Measurements from ENCODE around the gene KNCN. TPM values are rescaled to one million over a fixed set of nuclear protein-coding genes. Genes with fewer than 3 reads are reported as not detected.

The KNCN gene
- total RNA-seq, 2 donors from 2014 or later: not detected

DNA sequence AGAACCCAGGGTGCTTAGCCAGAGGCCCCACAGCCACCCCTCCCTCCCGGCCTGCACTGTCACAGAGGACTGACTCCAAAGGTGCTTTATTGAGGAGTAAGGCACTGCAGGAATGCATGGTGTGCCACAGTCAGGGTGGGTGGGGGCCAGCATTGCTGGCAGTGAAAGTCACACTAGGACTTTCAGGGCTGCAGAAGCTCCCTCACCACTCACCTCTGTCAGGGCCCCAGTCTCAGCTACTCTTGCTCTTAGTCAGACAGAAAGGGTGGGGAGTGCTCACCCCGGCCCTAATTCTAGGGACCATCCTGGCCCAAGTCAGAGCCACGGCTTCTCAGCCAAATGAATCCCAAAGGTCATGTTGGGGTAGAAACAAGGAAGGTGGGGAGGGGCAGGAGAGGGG lies 19.4 kb downstream of the KNCN start:
- no peak for DNase-seq (ENCODE audit: low spot score)

DNA sequence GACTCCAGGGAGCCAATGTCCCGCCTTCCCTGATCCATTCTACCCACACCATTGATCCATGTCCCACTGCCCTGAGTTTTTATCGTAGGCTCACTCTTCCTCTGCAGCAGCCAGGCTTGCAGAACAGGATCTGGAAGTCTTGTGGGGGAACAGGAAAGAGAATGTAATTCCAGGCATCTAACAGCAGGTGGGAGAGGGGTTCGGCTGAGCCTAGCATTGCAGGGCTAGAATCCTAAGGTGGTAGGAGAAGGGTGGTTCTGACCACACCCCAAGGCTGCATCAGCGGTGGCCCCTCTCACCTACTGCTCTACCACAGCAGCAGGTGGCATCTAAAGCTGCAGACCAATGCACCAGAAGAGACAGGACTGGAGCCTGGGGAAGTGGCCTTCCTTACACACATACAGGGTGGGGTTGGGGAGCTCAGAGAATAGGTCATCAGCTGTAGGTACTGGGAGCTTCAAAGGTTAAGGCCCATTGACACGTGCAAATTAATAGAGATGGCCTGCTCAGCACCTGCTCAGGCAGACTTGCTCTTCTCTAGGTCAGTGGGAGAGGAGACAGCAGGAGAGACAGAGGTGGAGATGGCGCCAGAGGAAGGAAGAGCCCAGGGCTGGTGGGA lies 20.5 kb downstream of the KNCN start:
- no peak for ATAC-seq (ENCODE audit: insufficient number of reproducible peaks, low FRiP score, low read depth)
- Histone ChIP-seq H3K27ac (no peak overlapping the region), H3K36me3 (no peaks in the 10 kb centered on the region), H3K4me3 (no peak overlapping the region), H3K9me3 (no peaks in the 10 kb centered on the region), H3K4me1 (ENCODE audit: control insufficient read depth in 1 of 2, low read depth in 2 of 2) (peaks cover 2 to 5% of the 10 kb centered on the region in 2 donors), H3K27me3 (replicated peaks; ENCODE audit: insufficient read depth) (no peaks in the 10 kb centered on the region)
- DNase-seq (ENCODE audit: low spot score): no peak
- TF ChIP-seq CTCF (IDR thresholded peaks at IDR 0.05): no peak

More for the DNA sequence above, 19.4 kb downstream of the KNCN start:
- H3K4me1 ChIP-seq (ENCODE audit: control insufficient read depth in 1 of 2, low read depth in 2 of 2): peaks cover 2 to 5% of the 10 kb centered on the region in 2 donors
- no peak for ATAC-seq (ENCODE audit: insufficient number of reproducible peaks, low FRiP score, low read depth)
- no peak for TF ChIP-seq CTCF (IDR thresholded peaks at IDR 0.05)
- no peaks in the 10 kb centered on the region for H3K9me3 ChIP-seq
- no peaks in the 10 kb centered on the region for H3K27me3 ChIP-seq (replicated peaks; ENCODE audit: insufficient read depth)
- no peaks in the 10 kb centered on the region for H3K36me3 ChIP-seq
- H3K27ac ChIP-seq: no peak overlapping the region
- no peak overlapping the region for H3K4me3 ChIP-seq

GRCh38 chr1:46530311-46530710 lies 21.1 kb downstream of the KNCN start:
- Histone ChIP-seq H3K27me3 (replicated peaks; ENCODE audit: insufficient read depth) (no peaks in the 10 kb centered on the region), H3K27ac (no peak overlapping the region), H3K4me1 (ENCODE audit: control insufficient read depth in 1 of 2, low read depth in 2 of 2) (peaks cover 2 to 5% of the 10 kb centered on the region in 2 donors), H3K9me3 (no peaks in the 10 kb centered on the region), H3K36me3 (no peaks in the 10 kb centered on the region), H3K4me3 (no peak overlapping the region)
- no peak for DNase-seq (ENCODE audit: low spot score)
- no peak for TF ChIP-seq CTCF (IDR thresholded peaks at IDR 0.05)
- no peak for ATAC-seq (ENCODE audit: insufficient number of reproducible peaks, low FRiP score, low read depth)

GRCh38 chr1:46529031-46529630 lies 22.3 kb downstream of the KNCN start:
- DNase-seq (ENCODE audit: low spot score) (no peak), ATAC-seq (ENCODE audit: insufficient number of reproducible peaks, low FRiP score, low read depth) (no peak)
- H3K4me3 ChIP-seq: no peak overlapping the region
- H3K36me3 ChIP-seq: no peaks in the 10 kb centered on the region
- no peaks in the 10 kb centered on the region for H3K9me3 ChIP-seq
- H3K27ac ChIP-seq: no peak overlapping the region
- no peak for TF ChIP-seq CTCF (IDR thresholded peaks at IDR 0.05)
- no peaks in the 10 kb centered on the region for H3K27me3 ChIP-seq (replicated peaks; ENCODE audit: insufficient read depth)
- H3K4me1 ChIP-seq (ENCODE audit: control insufficient read depth in 1 of 2, low read depth in 2 of 2): peaks cover 2 to 5% of the 10 kb centered on the region in 2 donors

- no peak for TF ChIP-seq CTCF (IDR thresholded peaks at IDR 0.05)
- ATAC-seq (ENCODE audit: insufficient number of reproducible peaks, low FRiP score, low read depth) (no peak), DNase-seq (ENCODE audit: low spot score) (no peak)
- H3K4me3 ChIP-seq: no peak overlapping the region
- H3K36me3 ChIP-seq: no peaks in the 10 kb centered on the region
- no peaks in the 10 kb centered on the region for H3K9me3 ChIP-seq
- peaks cover 0 to under 1% of the 10 kb centered on the region in 2 donors for H3K4me1 ChIP-seq (ENCODE audit: control insufficient read depth in 1 of 2, low read depth in 2 of 2)
- H3K27me3 ChIP-seq (replicated peaks; ENCODE audit: insufficient read depth): no peaks in the 10 kb centered on the region
- H3K27ac ChIP-seq: no peak overlapping the region
Observed at GRCh38 chr1:46528297-46528955, 23.0 kb downstream of the KNCN start.

Measured in thoracic aorta (tissue), 2 donors.